ENCODE data around the gene VDAC1. TPM values are rescaled to one million over a fixed set of nuclear protein-coding genes. Genes with fewer than 3 reads are reported as not detected.
"Not testable (repeated sequence)": the region's sequence is repeated elsewhere in the genome, so short reads cannot be mapped to it uniquely, and the experiment has no call there.

Gene VDAC1
- polyA plus RNA-seq, 1 donor, result 255 TPM

GRCh38 chr5:133985540-133986180, 19.1 kb downstream of the VDAC1 start:
- no peak for DNase-seq
- Histone ChIP-seq H3K27me3 (ENCODE audit: control insufficient read depth, insufficient read depth, low read length) (no peaks in the 10 kb centered on the region), H3K27ac (ENCODE audit: low read length) (no peak overlapping the region), H3K9me3 (ENCODE audit: control insufficient read depth, low read depth, low read length) (no peaks in the 10 kb centered on the region), H3K36me3 (ENCODE audit: control insufficient read depth, insufficient read depth, low read length) (peaks cover 71% of the 10 kb centered on the region), H3K4me3 (ENCODE audit: low read length) (no peak overlapping the region), H3K4me1 (ENCODE audit: control insufficient read depth, insufficient read depth, low read length) (no peaks in the 10 kb centered on the region)
- no CpG with 5 or more reads among the region's 3 CpGs for WGBS (ENCODE audit: insufficient coverage, low lambda C conversion rate)

GRCh38 chr5:133983674-133984073, 21.1 kb downstream of the VDAC1 start:
- Histone ChIP-seq H3K27ac (ENCODE audit: low read length) (no peak overlapping the region), H3K4me1 (ENCODE audit: control insufficient read depth, insufficient read depth, low read length) (no peaks in the 10 kb centered on the region), H3K9me3 (ENCODE audit: control insufficient read depth, low read depth, low read length) (no peaks in the 10 kb centered on the region), H3K27me3 (ENCODE audit: control insufficient read depth, insufficient read depth, low read length) (no peaks in the 10 kb centered on the region), H3K36me3 (ENCODE audit: control insufficient read depth, insufficient read depth, low read length) (peaks cover 61% of the 10 kb centered on the region), H3K4me3 (ENCODE audit: low read length) (no peak overlapping the region)
- DNase-seq, result no peak
- no CpG with 5 or more reads among the region's 5 CpGs for WGBS (ENCODE audit: insufficient coverage, low lambda C conversion rate)

GRCh38 chr5:133981714-133982113, 23.1 kb downstream of the VDAC1 start:
- WGBS (ENCODE audit: insufficient coverage, low lambda C conversion rate), result 80% methylated on average over 1 of the region's 1 CpG
- Histone ChIP-seq H3K36me3 (ENCODE audit: control insufficient read depth, insufficient read depth, low read length) (peaks cover 59% of the 10 kb centered on the region), H3K4me3 (ENCODE audit: low read length) (no peak overlapping the region), H3K27ac (ENCODE audit: low read length) (no peak overlapping the region), H3K9me3 (ENCODE audit: control insufficient read depth, low read depth, low read length) (no peaks in the 10 kb centered on the region), H3K4me1 (ENCODE audit: control insufficient read depth, insufficient read depth, low read length) (no peaks in the 10 kb centered on the region), H3K27me3 (ENCODE audit: control insufficient read depth, insufficient read depth, low read length) (no peaks in the 10 kb centered on the region)
- no peak for DNase-seq

- no peak overlapping the region for H3K27ac ChIP-seq (ENCODE audit: low read length)
- no peaks in the 10 kb centered on the region for H3K4me1 ChIP-seq (ENCODE audit: control insufficient read depth, insufficient read depth, low read length)
- no peak for DNase-seq
- no peaks in the 10 kb centered on the region for H3K27me3 ChIP-seq (ENCODE audit: control insufficient read depth, insufficient read depth, low read length)
- H3K36me3 ChIP-seq (ENCODE audit: control insufficient read depth, insufficient read depth, low read length), result peaks cover 61% of the 10 kb centered on the region
- no peaks in the 10 kb centered on the region for H3K9me3 ChIP-seq (ENCODE audit: control insufficient read depth, low read depth, low read length)
- WGBS (ENCODE audit: insufficient coverage, low lambda C conversion rate), result no CpG with 5 or more reads among the region's 7 CpGs
- H3K4me3 ChIP-seq (ENCODE audit: low read length), result no peak overlapping the region
These were observed 24.1 kb downstream of the VDAC1 start for GRCh38 chr5:133980652-133981051.

GRCh38 chr5:133978943-133979342, 25.8 kb downstream of the VDAC1 start:
- WGBS (ENCODE audit: insufficient coverage, low lambda C conversion rate), result 67% methylated on average over 1 of the region's 3 CpGs
- Histone ChIP-seq H3K27ac (ENCODE audit: low read length) (no peak overlapping the region), H3K36me3 (ENCODE audit: control insufficient read depth, insufficient read depth, low read length) (peaks cover 63% of the 10 kb centered on the region), H3K4me1 (ENCODE audit: control insufficient read depth, insufficient read depth, low read length) (no peaks in the 10 kb centered on the region), H3K4me3 (ENCODE audit: low read length) (no peak overlapping the region), H3K9me3 (ENCODE audit: control insufficient read depth, low read depth, low read length) (no peaks in the 10 kb centered on the region), H3K27me3 (ENCODE audit: control insufficient read depth, insufficient read depth, low read length) (no peaks in the 10 kb centered on the region)
- DNase-seq, result no peak

GRCh38 chr5:133977858-133978257, 26.9 kb downstream of the VDAC1 start:
- DNase-seq, result no peak
- no CpG with 5 or more reads among the region's 1 CpG for WGBS (ENCODE audit: insufficient coverage, low lambda C conversion rate)
- no peaks in the 10 kb centered on the region for H3K9me3 ChIP-seq (ENCODE audit: control insufficient read depth, low read depth, low read length)
- H3K4me3 ChIP-seq (ENCODE audit: low read length), result no peak overlapping the region
- H3K36me3 ChIP-seq (ENCODE audit: control insufficient read depth, insufficient read depth, low read length), result peaks cover 67% of the 10 kb centered on the region
- H3K27ac ChIP-seq (ENCODE audit: low read length), result no peak overlapping the region
- no peaks in the 10 kb centered on the region for H3K27me3 ChIP-seq (ENCODE audit: control insufficient read depth, insufficient read depth, low read length)
- no peaks in the 10 kb centered on the region for H3K4me1 ChIP-seq (ENCODE audit: control insufficient read depth, insufficient read depth, low read length)

GRCh38 chr5:133977161-133977787, 27.5 kb downstream of the VDAC1 start:
- Histone ChIP-seq H3K9me3 (ENCODE audit: control insufficient read depth, low read depth, low read length) (no peaks in the 10 kb centered on the region), H3K4me3 (ENCODE audit: low read length) (no peak overlapping the region), H3K27me3 (ENCODE audit: control insufficient read depth, insufficient read depth, low read length) (no peaks in the 10 kb centered on the region), H3K27ac (ENCODE audit: low read length) (no peak overlapping the region), H3K36me3 (ENCODE audit: control insufficient read depth, insufficient read depth, low read length) (peaks cover 67% of the 10 kb centered on the region), H3K4me1 (ENCODE audit: control insufficient read depth, insufficient read depth, low read length) (no peaks in the 10 kb centered on the region)
- DNase-seq, result no peak
- WGBS (ENCODE audit: insufficient coverage, low lambda C conversion rate), result no CpG with 5 or more reads among the region's 5 CpGs

GRCh38 chr5:133975546-133975945, 29.2 kb downstream of the VDAC1 start:
- not testable (repeated sequence) for H3K9me3 ChIP-seq (ENCODE audit: control insufficient read depth, low read depth, low read length); H3K4me1 ChIP-seq (ENCODE audit: control insufficient read depth, insufficient read depth, low read length); DNase-seq; H3K27ac ChIP-seq (ENCODE audit: low read length); H3K27me3 ChIP-seq (ENCODE audit: control insufficient read depth, insufficient read depth, low read length); H3K4me3 ChIP-seq (ENCODE audit: low read length)
- WGBS (ENCODE audit: insufficient coverage, low lambda C conversion rate), result 94% methylated on average over 3 of the region's 16 CpGs
- peaks cover 60% of the 10 kb centered on the region for H3K36me3 ChIP-seq (ENCODE audit: control insufficient read depth, insufficient read depth, low read length)

- Histone ChIP-seq H3K27ac (ENCODE audit: low read length) (no peak overlapping the region), H3K4me3 (ENCODE audit: low read length) (no peak overlapping the region), H3K4me1 (ENCODE audit: control insufficient read depth, insufficient read depth, low read length) (peaks cover 2% of the 10 kb centered on the region), H3K27me3 (ENCODE audit: control insufficient read depth, insufficient read depth, low read length) (no peaks in the 10 kb centered on the region), H3K36me3 (ENCODE audit: control insufficient read depth, insufficient read depth, low read length) (peaks cover 56% of the 10 kb centered on the region), H3K9me3 (ENCODE audit: control insufficient read depth, low read depth, low read length) (no peaks in the 10 kb centered on the region)
- WGBS (ENCODE audit: insufficient coverage, low lambda C conversion rate), result 80% methylated on average over 1 of the region's 6 CpGs
- DNase-seq, result no peak
These were observed 30.6 kb downstream of the VDAC1 start for GRCh38 chr5:133974142-133974541.

GRCh38 chr5:133970325-133970909, 34.4 kb downstream of the VDAC1 start:
- no CpG with 5 or more reads among the region's 2 CpGs for WGBS (ENCODE audit: insufficient coverage, low lambda C conversion rate)
- H3K27ac ChIP-seq (ENCODE audit: low read length), result peak overlapping the region; percentile 21
- H3K4me1 ChIP-seq (ENCODE audit: control insufficient read depth, insufficient read depth, low read length), result peaks cover 9% of the 10 kb centered on the region
- H3K36me3 ChIP-seq (ENCODE audit: control insufficient read depth, insufficient read depth, low read length), result peaks cover 32% of the 10 kb centered on the region
- no peaks in the 10 kb centered on the region for H3K9me3 ChIP-seq (ENCODE audit: control insufficient read depth, low read depth, low read length)
- no peaks in the 10 kb centered on the region for H3K27me3 ChIP-seq (ENCODE audit: control insufficient read depth, insufficient read depth, low read length)
- no peak for DNase-seq
- H3K4me3 ChIP-seq (ENCODE audit: low read length), result no peak overlapping the region

Data from large intestine (tissue), 3 donors.